OCI-LY3 (cell line): ENCODE results near the gene ANKRD18A.

Experiments
- H2AFZ ChIP-seq: fragments of 200-600, 300-600 bp; shearing (Covaris generic); 2 replicates; pipeline ENCODE4 v1.6.0; 2014; ENCODE audit warnings: antibody characterized with exemption, low read depth, low read length
- H3K27ac ChIP-seq: fragments of 200-600, 300-600 bp; sonication (generic); 2 replicates; pipeline ENCODE4 v1.5.1; 2014; ENCODE audit warnings: mild to moderate bottlenecking, low read length, moderate library complexity, mixed read lengths
- H3K27me3 ChIP-seq: fragments of 200-600, 300-600 bp; sonication (generic); 2 replicates; pipeline ENCODE4 v1.6.1; 2014; ENCODE audit warnings: low read depth, low read length, mixed read lengths
- H3K36me3 ChIP-seq: fragments of 200-600, 300-600 bp; sonication (generic); replicated peaks from 2 replicates; pipeline ENCODE3; 2014; ENCODE audit warnings: low read depth, low read length, mixed read lengths
- H3K4me1 ChIP-seq: fragments of 300-600, 200-600 bp; sonication (generic); 2 replicates; pipeline ENCODE4 v1.6.1; 2014; ENCODE audit warnings: low read length, mixed read lengths
- H3K4me2 ChIP-seq: fragments of 200-600, 300-600 bp; sonication (generic); 2 replicates; pipeline ENCODE4 v1.6.1; 2014; ENCODE audit warnings: low read length, mixed read lengths
- H3K4me3 ChIP-seq: fragments of 300-600, 200-600 bp; sonication (generic); 2 replicates; pipeline ENCODE4 v1.5.1; 2014; ENCODE audit warnings: antibody characterized with exemption, mild to moderate bottlenecking, low read length, moderate library complexity
- H3K79me2 ChIP-seq: fragments of 300-600, 200-600 bp; shearing (Covaris generic); 2 replicates; pipeline ENCODE4 v1.6.1; 2014; ENCODE audit warnings: mild to moderate bottlenecking, low read length, mixed read lengths
- H3K9ac ChIP-seq: fragments of 300-600, 200-600 bp; shearing (Covaris generic); 2 replicates; pipeline ENCODE4 v1.6.0; 2014; ENCODE audit warnings: mild to moderate bottlenecking, low read length, moderate library complexity
- H3K9me3 ChIP-seq: fragments of 200-600, 300-600 bp; shearing (Covaris generic); 2 replicates; pipeline ENCODE4 v1.6.1; 2014; ENCODE audit warnings: low read length, mixed read lengths; ENCODE audit not compliant: insufficient read depth
- H4K20me1 ChIP-seq: fragments of 200-600, 300-600 bp; sonication (generic); 2 replicates; pipeline ENCODE4 v1.6.1; 2016; ENCODE audit warnings: low read length, mixed read lengths; ENCODE audit not compliant: insufficient read depth
- CTCF ChIP-seq: fragments of 200-600, 300-600 bp; sonication (generic); IDR thresholded peaks from 2 replicates; pipeline ENCODE4 v1.5.1; 2014; ENCODE audit warnings: antibody characterized with exemption, low read length, low read depth
- EZH2phosphoT487 ChIP-seq: fragments of 200-600 bp; shearing (Covaris generic); IDR thresholded peaks from 2 replicates; pipeline ENCODE4 v1.6.1; 2018; ENCODE audit warnings: antibody characterized with exemption, mixed run types, low read depth

ANKRD18A gene

DNA sequence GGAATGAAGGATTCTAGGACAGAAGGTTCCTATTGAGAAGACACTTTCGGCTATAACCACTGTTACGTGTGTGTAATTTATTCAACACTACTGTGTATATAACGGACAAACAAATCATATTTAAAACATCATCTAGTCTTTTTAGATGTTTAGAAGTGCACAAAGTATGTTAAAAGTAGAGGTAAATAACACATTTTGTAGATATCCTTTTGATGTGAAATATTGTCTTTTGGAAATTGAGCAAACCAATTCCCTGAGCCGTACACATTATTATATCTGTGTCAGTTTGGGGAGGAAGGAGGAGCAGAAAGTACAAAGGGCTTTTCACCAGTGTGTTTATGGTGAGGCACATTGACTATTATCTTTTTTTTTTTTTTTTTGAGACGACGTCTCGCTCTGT lies 39.1 kb upstream of the ANKRD18A start:
- H3K4me2 ChIP-seq, result no peak overlapping the region
- H3K9me3 ChIP-seq, result no peaks in the 10 kb centered on the region
- no peak for TF ChIP-seq EZH2phosphoT487
- no peak for TF ChIP-seq CTCF
- no peak overlapping the region for H3K27ac ChIP-seq
- peaks cover 12% of the 10 kb centered on the region for H3K27me3 ChIP-seq
- H3K4me1 ChIP-seq, result no peaks in the 10 kb centered on the region
- no peaks in the 10 kb centered on the region for H3K79me2 ChIP-seq
- no peak overlapping the region for H2AFZ ChIP-seq
- no peaks in the 10 kb centered on the region for H4K20me1 ChIP-seq
- H3K36me3 ChIP-seq, result no peaks in the 10 kb centered on the region
- H3K4me3 ChIP-seq, result no peak overlapping the region
- H3K9ac ChIP-seq, result no peak overlapping the region

DNA sequence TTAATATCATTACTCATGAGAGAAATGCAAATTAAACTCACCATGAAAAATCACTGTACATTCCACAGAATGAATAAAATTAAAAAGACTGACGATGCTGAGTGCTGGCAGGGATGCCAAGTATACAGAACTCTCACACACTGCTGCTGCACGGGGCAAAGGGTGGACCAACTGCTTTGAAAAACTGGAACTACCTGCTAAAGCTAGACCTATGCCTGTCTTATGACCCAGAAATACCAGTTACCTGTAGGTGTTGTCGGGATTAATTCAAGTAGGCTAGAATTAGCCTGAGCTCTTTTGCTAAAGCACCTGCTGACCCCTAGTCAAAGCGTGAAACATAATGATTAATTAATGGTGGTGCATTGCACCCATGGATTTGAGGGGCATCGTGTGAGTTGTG lies 36.5 kb upstream of the ANKRD18A start:
- Histone ChIP-seq H2AFZ (no peak overlapping the region), H3K9ac (no peak overlapping the region), H4K20me1 (no peaks in the 10 kb centered on the region), H3K4me2 (no peak overlapping the region), H3K27me3 (peaks cover 3% of the 10 kb centered on the region), H3K9me3 (no peaks in the 10 kb centered on the region), H3K4me1 (no peaks in the 10 kb centered on the region), H3K4me3 (no peak overlapping the region), H3K27ac (no peak overlapping the region), H3K79me2 (no peaks in the 10 kb centered on the region), H3K36me3 (no peaks in the 10 kb centered on the region)
- TF ChIP-seq CTCF, result no peak
- TF ChIP-seq EZH2phosphoT487, result no peak

- no peak overlapping the region for H3K4me3 ChIP-seq
- no peaks in the 10 kb centered on the region for H3K4me1 ChIP-seq
- no peak overlapping the region for H3K4me2 ChIP-seq
- H4K20me1 ChIP-seq, result no peaks in the 10 kb centered on the region
- no peak overlapping the region for H2AFZ ChIP-seq
- H3K9me3 ChIP-seq, result no peaks in the 10 kb centered on the region
- no peaks in the 10 kb centered on the region for H3K36me3 ChIP-seq
- no peak for TF ChIP-seq EZH2phosphoT487
- TF ChIP-seq CTCF, result no peak
- no peaks in the 10 kb centered on the region for H3K79me2 ChIP-seq
- H3K27ac ChIP-seq, result no peak overlapping the region
- H3K27me3 ChIP-seq, result peaks cover 3% of the 10 kb centered on the region; the same call in 1 of the 2 replicates
- no peak overlapping the region for H3K9ac ChIP-seq
Measured at GRCh38 chr9:38652486-38652885, 32.1 kb upstream of the ANKRD18A start.

DNA sequence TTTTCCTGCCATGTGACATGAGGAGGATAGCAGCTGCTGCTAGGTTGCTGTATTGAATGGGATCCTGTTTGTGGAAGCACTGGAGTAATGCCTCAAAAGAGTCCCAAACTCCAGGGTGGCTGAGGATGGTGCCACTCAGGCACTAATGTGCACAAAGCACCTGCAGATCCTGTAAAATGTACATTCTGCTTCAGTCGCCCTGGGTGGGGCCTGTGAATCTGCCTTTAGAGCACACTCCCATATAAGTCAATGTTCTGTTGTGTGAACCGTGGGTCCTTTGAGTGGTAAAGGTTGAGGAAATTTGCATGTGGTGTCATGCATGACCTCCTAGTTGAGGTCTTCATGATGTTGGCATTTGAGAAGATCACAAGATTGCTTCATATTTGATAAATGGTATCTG lies 31.6 kb upstream of the ANKRD18A start:
- H3K79me2 ChIP-seq, result no peaks in the 10 kb centered on the region
- peaks cover 3% of the 10 kb centered on the region; the same call in 1 of the 2 replicates for H3K27me3 ChIP-seq
- no peaks in the 10 kb centered on the region for H3K9me3 ChIP-seq
- H4K20me1 ChIP-seq, result no peaks in the 10 kb centered on the region
- no peaks in the 10 kb centered on the region for H3K4me1 ChIP-seq
- no peak overlapping the region for H3K27ac ChIP-seq
- H3K9ac ChIP-seq, result no peak overlapping the region
- H3K36me3 ChIP-seq, result no peaks in the 10 kb centered on the region
- TF ChIP-seq EZH2phosphoT487 (no peak), CTCF (no peak)
- no peak overlapping the region for H2AFZ ChIP-seq
- H3K4me3 ChIP-seq, result no peak overlapping the region
- H3K4me2 ChIP-seq, result no peak overlapping the region
